ENCODE results near the gene MAP3K14. TPM values are rescaled to one million over a fixed set of nuclear protein-coding genes. Genes with fewer than 3 reads are reported as not detected.

The MAP3K14 gene
- total RNA-seq, 1 experiment from 2014 or later, result 16.8 TPM

DNA sequence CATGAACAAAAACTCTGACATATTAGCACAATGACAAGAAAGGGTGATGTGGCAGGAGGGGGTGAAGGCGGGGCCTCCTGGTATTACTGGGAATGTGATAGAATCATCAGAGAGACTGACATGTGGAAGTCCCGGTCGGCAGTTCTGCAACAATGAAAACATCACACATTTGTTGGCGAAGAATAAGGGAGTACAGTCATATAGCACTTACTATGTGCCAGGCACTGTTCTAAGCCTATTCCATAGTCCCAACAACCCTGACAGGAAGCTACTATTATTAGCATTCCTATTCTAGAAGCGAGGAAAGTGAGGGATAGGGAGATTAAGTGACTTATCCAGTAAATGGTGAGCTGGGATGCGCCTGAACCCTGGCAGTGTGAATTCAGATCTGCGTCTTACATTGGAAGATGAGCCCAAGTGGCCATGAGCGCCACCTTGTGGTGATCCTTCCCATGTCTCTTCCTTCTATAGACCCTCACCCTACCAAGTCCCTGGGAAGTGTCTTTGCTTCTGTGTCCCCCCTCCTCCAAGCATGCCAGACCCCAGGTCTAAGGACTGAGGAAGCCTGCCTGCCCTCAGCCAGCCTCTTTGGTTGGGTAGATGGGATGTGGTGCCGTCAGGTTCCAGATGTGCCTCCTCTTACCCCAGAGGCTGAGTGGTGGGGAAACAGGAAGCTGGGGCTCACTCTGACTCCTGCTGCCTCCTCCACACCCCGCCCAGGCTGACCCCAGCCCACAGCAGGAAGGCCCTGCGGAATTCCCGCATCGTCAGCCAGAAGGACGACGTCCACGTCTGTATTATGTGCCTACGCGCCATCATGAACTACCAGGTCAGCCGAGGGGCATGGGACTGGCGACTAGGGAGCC lies 81.2 kb downstream of the MAP3K14 start:
- Histone ChIP-seq H3K4me3 (ENCODE audit: low read length) (no peak overlapping the region), H3K27me3 (ENCODE audit: low read length) (no peaks in the 10 kb centered on the region), H3F3A (ENCODE audit: low read length, unreplicated experiment) (no peaks in the 10 kb centered on the region), H3K4me1 (ENCODE audit: insufficient read depth, low read length) (peaks cover 8% of the 10 kb centered on the region), H3K27ac (ENCODE audit: low read length) (no peak overlapping the region), H3K79me2 (ENCODE audit: low read length) (no peaks in the 10 kb centered on the region), H3K9ac (ENCODE audit: low read length) (no peak overlapping the region), H4K20me1 (ENCODE audit: low read length) (no peaks in the 10 kb centered on the region), H3K9me2 (replicated peaks; ENCODE audit: low read length) (no peaks in the 10 kb centered on the region), H3K9me3 (ENCODE audit: low read length) (no peaks in the 10 kb centered on the region), H2AFZ (ENCODE audit: low read length) (no peak overlapping the region), H3K4me2 (ENCODE audit: low read length) (no peak overlapping the region), H3K36me3 (ENCODE audit: low read depth, low read length) (no peaks in the 10 kb centered on the region)
- ATAC-seq (peak; percentile 66), DNase-seq (peak; percentile 85)
- ChIA-PET CTCF (interaction anchor here (0.6 to 3.0 kb wide), 4 partner anchors 16 to 100 kb away, joined by 3 to 20 read pairs (median 6); partner anchors contain the start of gene ACBD4), POLR2A (ENCODE audit: unreplicated experiment) (no interaction called here)
- TF ChIP-seq CTCF (conservative IDR thresholded peaks at IDR 0.05; ENCODE audit: low read depth, low read length) (peak; percentile 97), EZH2phosphoT487 (IDR thresholded peaks at IDR 0.05; ENCODE audit: borderline replicate concordance, low read length) (no peak), EZH2 (IDR thresholded peaks at IDR 0.05; ENCODE audit: low read length, unreplicated experiment) (no peak)
- BruUV-seq (replicated peaks), result no TSS peak
- intact Hi-C loops (cut with micrococcal nuclease), result loop anchor here (1.0 kb wide), 2 partner anchors 16 to 100 kb away; partner anchors contain the start of gene ACBD4

DNA sequence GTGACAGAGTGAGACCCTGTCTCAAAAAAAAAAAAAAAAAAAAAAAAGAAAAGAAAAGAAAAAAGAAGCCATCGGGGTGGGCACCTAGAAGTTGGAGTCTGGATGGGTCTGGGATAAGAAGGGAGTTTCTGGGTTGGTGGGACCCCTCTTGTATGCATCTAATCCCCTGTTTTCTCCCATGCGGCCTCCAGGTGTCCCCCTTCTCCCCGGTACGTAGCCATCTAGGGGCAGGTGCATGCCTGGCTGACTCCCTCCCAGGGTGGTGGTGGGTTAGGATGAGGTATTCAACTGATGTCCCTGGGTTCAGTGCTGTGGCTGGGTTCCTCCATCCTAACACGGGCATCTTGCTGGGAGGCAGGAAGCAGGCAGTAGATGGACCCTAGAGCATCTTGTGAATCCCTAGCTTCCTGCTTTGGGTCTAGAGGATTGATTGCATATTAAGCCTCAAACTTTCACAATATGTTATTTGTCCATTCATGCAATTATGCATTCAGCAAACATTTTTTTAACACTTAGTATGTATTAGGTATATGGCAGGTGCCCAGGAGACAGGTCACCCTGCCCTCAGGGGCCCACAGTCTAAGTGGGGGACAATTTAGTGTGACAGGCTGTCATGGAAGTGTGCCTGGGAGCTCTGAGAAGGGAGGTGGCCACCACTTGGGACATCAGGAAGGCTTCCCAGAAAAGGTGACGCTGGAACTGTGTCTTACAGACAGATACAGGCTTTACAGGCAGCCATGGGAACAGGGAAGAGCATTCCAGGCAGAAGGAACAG lies 82.0 kb downstream of the MAP3K14 start:
- Histone ChIP-seq H3K79me2 (ENCODE audit: low read length) (no peaks in the 10 kb centered on the region), H3K4me1 (ENCODE audit: insufficient read depth, low read length) (peaks cover 15% of the 10 kb centered on the region), H3K9me3 (ENCODE audit: low read length) (no peaks in the 10 kb centered on the region), H3K9me2 (replicated peaks; ENCODE audit: low read length) (no peaks in the 10 kb centered on the region), H3K36me3 (ENCODE audit: low read depth, low read length) (no peaks in the 10 kb centered on the region), H3F3A (ENCODE audit: low read length, unreplicated experiment) (no peaks in the 10 kb centered on the region), H3K27me3 (ENCODE audit: low read length) (no peaks in the 10 kb centered on the region), H2AFZ (ENCODE audit: low read length) (no peak overlapping the region), H3K4me3 (ENCODE audit: low read length) (no peak overlapping the region), H3K27ac (ENCODE audit: low read length) (no peak overlapping the region), H3K9ac (ENCODE audit: low read length) (no peak overlapping the region), H4K20me1 (ENCODE audit: low read length) (no peaks in the 10 kb centered on the region), H3K4me2 (ENCODE audit: low read length) (no peak overlapping the region)
- intact Hi-C loops (cut with micrococcal nuclease), result loop anchor here (1.0 kb wide), 2 partner anchors 16 to 100 kb away; partner anchors contain the start of gene ACBD4
- BruUV-seq (replicated peaks), result no TSS peak
- ChIA-PET CTCF (interaction anchor here (0.6 to 3.0 kb wide), 7 partner anchors 16 to 324 kb away, joined by 3 to 20 read pairs (median 3); partner anchors contain the start of gene ACBD4), POLR2A (ENCODE audit: unreplicated experiment) (no interaction called here)
- DNase-seq (peak; percentile 45), ATAC-seq (peak; percentile 36)
- TF ChIP-seq EZH2phosphoT487 (IDR thresholded peaks at IDR 0.05; ENCODE audit: borderline replicate concordance, low read length) (no peak), EZH2 (IDR thresholded peaks at IDR 0.05; ENCODE audit: low read length, unreplicated experiment) (no peak), CTCF (conservative IDR thresholded peaks at IDR 0.05; ENCODE audit: low read depth, low read length) (peak; percentile 60)
